ENCODE data around the gene AGXT. TPM values are rescaled to one million over a fixed set of nuclear protein-coding genes. Genes with fewer than 3 reads are reported as not detected.

Gene AGXT
- total RNA-seq, 1 experiment from 2014 or later, result 0.20 TPM

- TF ChIP-seq CTCF (IDR thresholded peaks at IDR 0.05; ENCODE audit: insufficient read depth in 1 of 2, low read depth in 1 of 2, low read length in 1 of 2, severe bottlenecking in 1 of 2, unreplicated experiment in 1 of 2), result no peak
- no peaks in the 10 kb centered on the region for H3K36me3 ChIP-seq (ENCODE audit: control insufficient read depth, insufficient read depth, low read length)
- intact Hi-C loops (cut with micrococcal nuclease; ENCODE audit: unreplicated experiment), result no loop called here
- no peaks in the 10 kb centered on the region for H3K27me3 ChIP-seq (replicated peaks; ENCODE audit: control insufficient read depth, insufficient read depth, low read length)
- H3K9me3 Mint-ChIP-seq (ENCODE audit: unreplicated experiment), result no peaks in the 10 kb centered on the region
- H3K4me1 Mint-ChIP-seq (ENCODE audit: low read depth, unreplicated experiment), result peaks cover 20% of the 10 kb centered on the region
- no peak overlapping the region for H3K4me3 Mint-ChIP-seq (ENCODE audit: unreplicated experiment)
- H3K36me3 Mint-ChIP-seq (ENCODE audit: insufficient read depth, unreplicated experiment), result no peaks in the 10 kb centered on the region
- H3K4me3 ChIP-seq (ENCODE audit: low read depth, low read length), result no peak overlapping the region
- DNase-seq, result peak in 1 of 2 experiments; percentile 30
- peaks cover 25% of the 10 kb centered on the region for H3K4me1 ChIP-seq
- no TSS peak for BruUV-seq (replicated peaks)
- ChIA-PET CTCF (interaction anchor here (1.3 to 1.4 kb wide), 2 partner anchors 10 to 37 kb away, joined by 5 to 7 read pairs; no protein-coding TSS in a partner anchor), POLR2A (interaction anchor here (1.2 kb wide), 1 partner anchor 35 kb away, joined by 10 read pairs; the partner anchor contains the start of gene MAB21L4)
- no peaks in the 10 kb centered on the region for H3K27me3 Mint-ChIP-seq (ENCODE audit: insufficient read depth, unreplicated experiment)
- H3K9me3 ChIP-seq, result no peaks in the 10 kb centered on the region
- no peak overlapping the region for H3K27ac Mint-ChIP-seq (ENCODE audit: unreplicated experiment)
Observed at GRCh38 chr2:240861547-240861946, 7.1 kb upstream of the AGXT start.

- Mint-ChIP-seq H3K27me3 (ENCODE audit: insufficient read depth, unreplicated experiment) (no peaks in the 10 kb centered on the region), H3K27ac (ENCODE audit: unreplicated experiment) (no peak overlapping the region), H3K4me1 (ENCODE audit: low read depth, unreplicated experiment) (peaks cover 25% of the 10 kb centered on the region), H3K36me3 (ENCODE audit: insufficient read depth, unreplicated experiment) (no peaks in the 10 kb centered on the region), H3K9me3 (ENCODE audit: unreplicated experiment) (no peaks in the 10 kb centered on the region), H3K4me3 (ENCODE audit: unreplicated experiment) (no peak overlapping the region)
- H3K4me1 ChIP-seq, result peaks cover 12% of the 10 kb centered on the region
- DNase-seq, result no peak
- no peaks in the 10 kb centered on the region for H3K36me3 ChIP-seq (ENCODE audit: control insufficient read depth, insufficient read depth, low read length)
- POLR2A ChIA-PET, result no interaction called here
- no peaks in the 10 kb centered on the region for H3K27me3 ChIP-seq (replicated peaks; ENCODE audit: control insufficient read depth, insufficient read depth, low read length)
- H3K4me3 ChIP-seq (ENCODE audit: low read depth, low read length), result no peak overlapping the region
- TF ChIP-seq CTCF (IDR thresholded peaks at IDR 0.05; ENCODE audit: insufficient read depth in 1 of 2, low read depth in 1 of 2, low read length in 1 of 2, severe bottlenecking in 1 of 2, unreplicated experiment in 1 of 2), result no peak
- BruUV-seq (replicated peaks), result no TSS peak
- intact Hi-C loops (cut with micrococcal nuclease; ENCODE audit: unreplicated experiment), result no loop called here
- H3K9me3 ChIP-seq, result no peaks in the 10 kb centered on the region
- CTCF ChIA-PET, result no interaction called here
Observed at GRCh38 chr2:240864475-240864874, 4.1 kb upstream of the AGXT start.

- H3K9me3 Mint-ChIP-seq (ENCODE audit: unreplicated experiment), result no peaks in the 10 kb centered on the region
- BruUV-seq (replicated peaks), result no TSS peak
- no peaks in the 10 kb centered on the region for H3K27me3 Mint-ChIP-seq (ENCODE audit: insufficient read depth, unreplicated experiment)
- Histone ChIP-seq H3K4me1 (peaks cover 12% of the 10 kb centered on the region), H3K27me3 (replicated peaks; ENCODE audit: control insufficient read depth, insufficient read depth, low read length) (no peaks in the 10 kb centered on the region), H3K4me3 (ENCODE audit: low read depth, low read length) (no peak overlapping the region), H3K9me3 (no peaks in the 10 kb centered on the region), H3K36me3 (ENCODE audit: control insufficient read depth, insufficient read depth, low read length) (no peaks in the 10 kb centered on the region)
- no peak for DNase-seq
- peaks cover 25% of the 10 kb centered on the region for H3K4me1 Mint-ChIP-seq (ENCODE audit: low read depth, unreplicated experiment)
- intact Hi-C loops (cut with micrococcal nuclease; ENCODE audit: unreplicated experiment), result no loop called here
- H3K27ac Mint-ChIP-seq (ENCODE audit: unreplicated experiment), result no peak overlapping the region
- no peak for TF ChIP-seq CTCF (IDR thresholded peaks at IDR 0.05; ENCODE audit: insufficient read depth in 1 of 2, low read depth in 1 of 2, low read length in 1 of 2, severe bottlenecking in 1 of 2, unreplicated experiment in 1 of 2)
- no peaks in the 10 kb centered on the region for H3K36me3 Mint-ChIP-seq (ENCODE audit: insufficient read depth, unreplicated experiment)
- ChIA-PET CTCF (no interaction called here), POLR2A (no interaction called here)
- H3K4me3 Mint-ChIP-seq (ENCODE audit: unreplicated experiment), result no peak overlapping the region
Observed at GRCh38 chr2:240865391-240865790, 3.2 kb upstream of the AGXT start.

Measured in Caco-2 (cell line).